Natural killer cell (primary cell): ENCODE data around the gene TLR8. TPM values are rescaled to one million over a fixed set of nuclear protein-coding genes. Genes with fewer than 3 reads are reported as not detected.

Source experiments
- ATAC-seq, 3 donors: fragments of 150-1000 bp in 2 of 3; fragments of 200-7000 bp in 1 of 3; cut with Tn5 transposase; 1 replicate in 1 of 3; 2 replicates in 2 of 3; pipeline ENCODE4 v1.10.0; 2021; ENCODE audit warnings: mild to moderate bottlenecking in 2 of 3, moderate library complexity in 2 of 3
- DNase-seq, 2 donors: peaks; one replicate each; pipeline versions ENCODE4 v3.0.0 to v3.0.0-alpha.2; 2013 to 2021; ENCODE audit warnings: mixed read lengths in 1 of 2
- H3K27ac ChIP-seq: one replicate; pipeline ENCODE4 v1.5.1; 2013; ENCODE audit warnings: mild to moderate bottlenecking, low read length
- H3K27me3 ChIP-seq: one replicate; pipeline ENCODE4 v1.6.1; 2013; ENCODE audit warnings: low read length; ENCODE audit not compliant: control insufficient read depth, insufficient read depth
- H3K36me3 ChIP-seq: one replicate; pipeline ENCODE4 v1.6.1; 2013; ENCODE audit warnings: low read length; ENCODE audit not compliant: control insufficient read depth, insufficient read depth
- H3K4me1 ChIP-seq: one replicate; pipeline ENCODE4 v1.6.1; 2013; ENCODE audit warnings: low read length; ENCODE audit not compliant: control insufficient read depth, insufficient read depth
- H3K4me3 ChIP-seq: one replicate; pipeline ENCODE4 v1.5.1; 2013; ENCODE audit warnings: low read length
- H3K9me3 ChIP-seq: one replicate; pipeline ENCODE4 v1.6.1; 2013; ENCODE audit warnings: low read length; ENCODE audit not compliant: control insufficient read depth, insufficient read depth
- H3K27ac Mint-ChIP-seq, 2 donors: one replicate each; pipeline ENCODE4 v1.8.0; 2022; ENCODE audit warnings: mild to moderate bottlenecking in 2 of 2, mixed read lengths in 2 of 2, moderate library complexity in 1 of 2
- H3K27me3 Mint-ChIP-seq, 2 donors: one replicate each; pipeline ENCODE4 v1.8.0; 2022; ENCODE audit warnings: low read depth in 2 of 2, mixed read lengths in 2 of 2
- H3K36me3 Mint-ChIP-seq: one replicate; pipeline ENCODE4 v1.8.0; 2022; ENCODE audit warnings: mixed read lengths
- H3K4me1 Mint-ChIP-seq, 2 donors: one replicate each; pipeline ENCODE4 v1.8.0; 2022; ENCODE audit warnings: mixed read lengths in 2 of 2
- H3K4me3 Mint-ChIP-seq: one replicate; pipeline ENCODE4 v1.8.0; 2022; ENCODE audit warnings: mild to moderate bottlenecking, moderate library complexity, mixed read lengths
- H3K9me3 Mint-ChIP-seq, 2 donors: one replicate each; pipeline ENCODE4 v1.8.0; 2022; ENCODE audit warnings: mixed read lengths in 2 of 2
- CTCF ChIP-seq: fragments of 200-600 bp; IDR thresholded peaks from one replicate; pipeline ENCODE4 v1.8.0; 2022; ENCODE audit warnings: antibody characterized with exemption
- WGBS: methylation state at CpG from one replicate; pipeline ENCODE4 v1.1.7; 2013; ENCODE audit warnings: missing lambda C conversion rate; ENCODE audit not compliant: insufficient coverage; 5-methylcytosine and 5-hydroxymethylcytosine counted together
- intact Hi-C: fragments of 100-400 bp; cut with micrococcal nuclease; formaldehyde crosslinking; loops from one replicate; pipeline ENCODE4 v1.14.2; 2022
- total RNA-seq, 4 donors: library from RNA; stranded (reverse); fragments of 120-200 nt in 1 of 4; gene quantifications; one replicate each; pipeline versions ENCODE4 v1.2.3 to v1.2.4, GENCODE V29; 2013 to 2022

TLR8 gene
- total RNA-seq, 3 donors from 2014 or later (not counting 1 experiment from before 2014, with no cell fraction given): 0.95 to 1.9 (median 0.95) TPM

DNA sequence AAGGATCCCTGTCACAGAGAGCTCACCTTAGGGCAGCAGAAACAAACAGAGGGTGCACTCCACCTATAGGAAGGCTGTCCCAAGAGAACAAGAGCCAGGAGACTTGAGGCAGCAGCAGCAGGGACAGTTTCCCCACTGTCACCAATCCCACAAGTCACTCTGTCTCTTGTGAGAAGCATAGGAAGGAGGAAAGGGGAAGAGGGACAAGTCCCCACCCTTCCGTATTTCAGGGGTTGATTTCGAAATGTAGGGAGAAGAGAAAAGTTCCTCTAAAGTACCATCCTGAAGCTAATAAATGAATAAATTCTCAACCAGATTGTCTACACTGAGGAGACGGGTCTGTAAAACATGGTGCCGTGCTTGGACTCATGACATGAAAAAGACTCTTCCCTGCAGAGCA lies 9.5 kb upstream of the TLR8 start:
- DNase-seq (no peak), ATAC-seq (no peak)
- Mint-ChIP-seq H3K9me3 (no peaks in the 10 kb centered on the region), H3K36me3 (no peaks in the 10 kb centered on the region), H3K27ac (no peak overlapping the region), H3K27me3 (peaks cover 2 to 38% of the 10 kb centered on the region in 2 donors), H3K4me1 (peaks cover 11 to 16% of the 10 kb centered on the region in 2 donors), H3K4me3 (no peak overlapping the region)
- H3K27ac ChIP-seq: no peak overlapping the region
- H3K4me1 ChIP-seq: peaks cover 16% of the 10 kb centered on the region
- no peaks in the 10 kb centered on the region for H3K36me3 ChIP-seq
- no peak overlapping the region for H3K4me3 ChIP-seq
- no peaks in the 10 kb centered on the region for H3K27me3 ChIP-seq
- TF ChIP-seq CTCF: no peak
- intact Hi-C loops: no loop called here
- no peaks in the 10 kb centered on the region for H3K9me3 ChIP-seq
- 94% methylated on average over 2 of the region's 4 CpGs for WGBS

GRCh38 chrX:12898073-12898472 lies 8.3 kb upstream of the TLR8 start:
- Mint-ChIP-seq H3K9me3 (no peaks in the 10 kb centered on the region), H3K27me3 (peaks cover 2 to 43% of the 10 kb centered on the region in 2 donors), H3K27ac (no peak overlapping the region), H3K4me1 (peaks cover 5 to 10% of the 10 kb centered on the region in 2 donors), H3K4me3 (no peak overlapping the region), H3K36me3 (no peaks in the 10 kb centered on the region)
- DNase-seq (no peak), ATAC-seq (no peak)
- Histone ChIP-seq H3K27ac (no peak overlapping the region), H3K9me3 (no peaks in the 10 kb centered on the region), H3K4me3 (no peak overlapping the region), H3K4me1 (peaks cover 7% of the 10 kb centered on the region), H3K27me3 (no peaks in the 10 kb centered on the region), H3K36me3 (no peaks in the 10 kb centered on the region)
- intact Hi-C loops: no loop called here
- 92% methylated on average over 5 of the region's 5 CpGs for WGBS
- no peak for TF ChIP-seq CTCF

GRCh38 chrX:12899506-12899905 lies 6.9 kb upstream of the TLR8 start:
- Histone ChIP-seq H3K27ac (no peak overlapping the region), H3K4me1 (peaks cover 5% of the 10 kb centered on the region), H3K9me3 (no peaks in the 10 kb centered on the region), H3K4me3 (no peak overlapping the region), H3K36me3 (no peaks in the 10 kb centered on the region), H3K27me3 (no peaks in the 10 kb centered on the region)
- ATAC-seq (no peak), DNase-seq (no peak)
- Mint-ChIP-seq H3K27me3 (peaks cover 2 to 43% of the 10 kb centered on the region in 2 donors), H3K4me1 (peaks cover 5% of the 10 kb centered on the region in 2 donors), H3K4me3 (no peak overlapping the region), H3K9me3 (no peaks in the 10 kb centered on the region), H3K27ac (no peak overlapping the region), H3K36me3 (no peaks in the 10 kb centered on the region)
- WGBS: 70% methylated on average over 6 of the region's 7 CpGs
- intact Hi-C loops: no loop called here
- no peak for TF ChIP-seq CTCF

DNA sequence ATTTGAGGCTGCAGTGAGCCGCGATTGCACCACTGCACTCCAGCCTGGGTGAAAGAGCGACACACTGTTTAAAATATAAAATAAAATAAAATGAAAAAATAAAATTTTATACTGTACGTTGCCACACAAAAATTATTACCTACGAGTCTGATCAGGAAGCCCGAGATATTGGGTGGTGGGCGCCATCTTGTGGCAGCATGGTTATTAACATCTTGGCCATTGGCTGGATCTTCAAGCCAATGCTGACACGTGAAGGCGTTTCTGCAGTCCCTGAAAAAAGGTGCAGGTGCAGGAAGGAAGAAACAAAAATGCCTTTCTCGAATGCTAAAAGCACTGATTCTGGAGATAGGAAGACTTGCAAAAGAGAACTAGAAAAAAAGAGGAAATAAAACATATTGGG lies 4.9 kb upstream of the TLR8 start:
- 17% methylated on average over 8 of the region's 10 CpGs for WGBS
- ATAC-seq (peak; percentile 58 to 81 (median 60)), DNase-seq (peak; percentile 43 to 75)
- Mint-ChIP-seq H3K27me3 (peaks cover 2 to 42% of the 10 kb centered on the region in 2 donors), H3K9me3 (no peaks in the 10 kb centered on the region), H3K36me3 (no peaks in the 10 kb centered on the region), H3K4me3 (no peak overlapping the region), H3K4me1 (peaks cover 5% of the 10 kb centered on the region in 2 donors), H3K27ac (no peak overlapping the region)
- intact Hi-C loops: loop anchor here (10.0 kb wide), 1 partner anchor 197 kb away; no protein-coding TSS in a partner anchor
- no peaks in the 10 kb centered on the region for H3K9me3 ChIP-seq
- H3K4me3 ChIP-seq: no peak overlapping the region
- H3K4me1 ChIP-seq: peaks cover 5% of the 10 kb centered on the region
- H3K27ac ChIP-seq: no peak overlapping the region
- peak; percentile 65 for TF ChIP-seq CTCF
- no peaks in the 10 kb centered on the region for H3K27me3 ChIP-seq
- no peaks in the 10 kb centered on the region for H3K36me3 ChIP-seq
